H9 (cell line): ENCODE results near the gene CLDN10. TPM values are rescaled to one million over a fixed set of nuclear protein-coding genes. Genes with fewer than 3 reads are reported as not detected.

ENCODE experiments used
- DNase-seq: peaks from one replicate; pipeline ENCODE4 v3.0.0-alpha.2; 2017
- H2AFZ ChIP-seq: one replicate; pipeline ENCODE4 v1.6.1; 2013; ENCODE audit warnings: mild to moderate bottlenecking, low read length, control low read depth, moderate library complexity
- H2AK5ac ChIP-seq: 2 replicates; pipeline ENCODE4 v1.6.1; 2013; ENCODE audit warnings: low read length, control low read depth, mixed read lengths; ENCODE audit not compliant: insufficient read length
- H2BK120ac ChIP-seq: one replicate; pipeline ENCODE4 v1.6.1; 2013; ENCODE audit warnings: low read depth, mild to moderate bottlenecking, low read length, control low read depth, inconsistent platforms; ENCODE audit not compliant: poor library complexity, severe bottlenecking
- H2BK12ac ChIP-seq: 2 replicates; pipeline ENCODE4 v1.6.1; 2013; ENCODE audit warnings: low read length, control low read depth, mixed read lengths, low read depth; ENCODE audit not compliant: insufficient read length
- H2BK15ac ChIP-seq: 2 replicates; pipeline ENCODE4 v1.6.1; 2013; ENCODE audit warnings: low read depth, low read length, control low read depth
- H2BK20ac ChIP-seq: one replicate; pipeline ENCODE4 v1.6.1; 2013; ENCODE audit warnings: low read depth, mild to moderate bottlenecking, low read length, control low read depth, inconsistent platforms; ENCODE audit not compliant: poor library complexity, severe bottlenecking
- H2BK5ac ChIP-seq: 2 replicates; pipeline ENCODE4 v1.6.1; 2013; ENCODE audit warnings: low read length, control low read depth, mixed read lengths; ENCODE audit not compliant: insufficient read length
- H3K14ac ChIP-seq: 2 replicates; pipeline ENCODE4 v1.6.1; 2013; ENCODE audit warnings: low read length, control low read depth; ENCODE audit not compliant: insufficient read depth
- H3K18ac ChIP-seq: 2 replicates; pipeline ENCODE4 v1.6.1; 2013; ENCODE audit warnings: low read depth, mild to moderate bottlenecking, mixed read lengths, low read length, control low read depth; ENCODE audit not compliant: insufficient read length
- H3K23ac ChIP-seq: 2 replicates; pipeline ENCODE4 v1.6.1; 2013; ENCODE audit warnings: low read length, control low read depth, mixed read lengths, low read depth; ENCODE audit not compliant: insufficient read length
- H3K23me2 ChIP-seq: 2 replicates; pipeline ENCODE4 v1.6.1; 2013; ENCODE audit warnings: low read depth, mild to moderate bottlenecking, mixed read lengths, low read length, control low read depth; ENCODE audit not compliant: insufficient read length, poor library complexity, severe bottlenecking
- H3K27ac ChIP-seq: 2 replicates; pipeline ENCODE4 v1.5.1; 2013; ENCODE audit warnings: low read length, control low read depth, mixed read lengths, low read depth; ENCODE audit not compliant: insufficient read length
- H3K27me3 ChIP-seq: 2 replicates; pipeline ENCODE4 v1.6.1; 2013; ENCODE audit warnings: low read length, control low read depth, inconsistent platforms; ENCODE audit not compliant: insufficient read depth
- H3K4ac ChIP-seq: 2 replicates; pipeline ENCODE4 v1.6.1; 2013; ENCODE audit warnings: low read depth, mild to moderate bottlenecking, control low read depth, inconsistent platforms, low read length, moderate library complexity
- H3K4me1 ChIP-seq: 2 replicates; pipeline ENCODE4 v1.6.1; 2013; ENCODE audit warnings: low read length, control low read depth, inconsistent platforms; ENCODE audit not compliant: insufficient read depth
- H3K4me2 ChIP-seq: 2 replicates; pipeline ENCODE4 v1.6.1; 2013; ENCODE audit warnings: low read length, control low read depth, mixed read lengths; ENCODE audit not compliant: insufficient read length, insufficient read depth
- H3K56ac ChIP-seq: 2 replicates; pipeline ENCODE4 v1.6.1; 2013; ENCODE audit warnings: low read depth, mild to moderate bottlenecking, mixed read lengths, low read length, control low read depth; ENCODE audit not compliant: insufficient read length
- H3K79me1 ChIP-seq: 2 replicates; pipeline ENCODE4 v1.6.1; 2013; ENCODE audit warnings: low read depth, mild to moderate bottlenecking, moderate library complexity, low read length, control low read depth, inconsistent platforms; ENCODE audit not compliant: insufficient read depth, poor library complexity, severe bottlenecking
- H3K79me2 ChIP-seq: 2 replicates; pipeline ENCODE4 v1.6.1; 2013; ENCODE audit warnings: low read length, control low read depth, inconsistent platforms; ENCODE audit not compliant: insufficient read depth
- H3K9ac ChIP-seq: 2 replicates; pipeline ENCODE4 v1.6.1; 2013; ENCODE audit warnings: low read length, control low read depth, mixed read lengths; ENCODE audit not compliant: insufficient read length; ENCODE audit errors: extremely low read depth
- H3K9me3 ChIP-seq: one replicate; pipeline ENCODE4 v1.6.1; 2013; ENCODE audit warnings: low read depth, low read length, inconsistent platforms; ENCODE audit not compliant: control insufficient read depth
- H3T11ph ChIP-seq: one replicate; pipeline ENCODE4 v1.6.1; 2013; ENCODE audit warnings: mild to moderate bottlenecking, low read length, control low read depth, inconsistent platforms
- H4K20me1 ChIP-seq: one replicate; pipeline ENCODE4 v1.6.1; 2013; ENCODE audit not compliant: control insufficient read depth, insufficient read length, insufficient read depth
- H4K5ac ChIP-seq: 2 replicates; pipeline ENCODE4 v1.6.1; 2013; ENCODE audit warnings: low read depth, mild to moderate bottlenecking, mixed read lengths, low read length, control low read depth; ENCODE audit not compliant: insufficient read length
- H4K8ac ChIP-seq: replicated peaks from 2 replicates; pipeline ENCODE4 v1.6.1; 2013; ENCODE audit warnings: low read length, control low read depth, mixed read lengths, low read depth; ENCODE audit not compliant: insufficient read length
- H4K91ac ChIP-seq: 2 replicates; pipeline ENCODE4 v1.6.1; 2013; ENCODE audit warnings: low read depth, mild to moderate bottlenecking, moderate library complexity, mixed read lengths, low read length, control low read depth; ENCODE audit not compliant: insufficient read length
- H3K27ac Mint-ChIP-seq, 3 experiments: 2 replicates in 2 of 3; 3 replicates in 1 of 3; pipeline ENCODE4 v1.8.0; 2020 to 2021; ENCODE audit warnings: mixed read lengths in 3 of 3, mild to moderate bottlenecking in 1 of 3, moderate library complexity in 1 of 3
- H3K27me3 Mint-ChIP-seq: 2 replicates; pipeline ENCODE4 v1.8.0; 2021; ENCODE audit warnings: low read depth, mild to moderate bottlenecking, moderate library complexity, mixed read lengths
- H3K36me3 Mint-ChIP-seq, 3 experiments: 2 replicates in 2 of 3; 3 replicates in 1 of 3; pipeline ENCODE4 v1.8.0; 2020 to 2021; ENCODE audit warnings: low read depth in 3 of 3, mixed read lengths in 3 of 3; ENCODE audit not compliant: insufficient read depth in 1 of 3
- H3K4me1 Mint-ChIP-seq, 2 experiments: 2 replicates each; pipeline ENCODE4 v1.8.0; 2020; ENCODE audit warnings: mixed read lengths in 2 of 2
- H3K4me3 Mint-ChIP-seq, 2 experiments: 2 replicates in 1 of 2; 3 replicates in 1 of 2; pipeline ENCODE4 v1.8.0; 2020 to 2021; ENCODE audit warnings: mild to moderate bottlenecking in 2 of 2, mixed read lengths in 2 of 2, moderate library complexity in 1 of 2
- H3K9me3 Mint-ChIP-seq, 2 experiments: 2 replicates in 1 of 2; 3 replicates in 1 of 2; pipeline ENCODE4 v1.8.0; 2020; ENCODE audit warnings: mild to moderate bottlenecking in 2 of 2, mixed read lengths in 2 of 2, moderate library complexity in 1 of 2
- WGBS: extraction: QIAGEN DNeasy Blood & Tissue Kit; methylation state at CpG from one replicate; pipeline ENCODE4 v1.1.7; 2013; ENCODE audit warnings: missing lambda C conversion rate, low lambda C conversion rate, mixed read lengths; ENCODE audit not compliant: insufficient read length; ENCODE audit errors: extremely low coverage; 5-methylcytosine and 5-hydroxymethylcytosine counted together
- total RNA-seq: library from RNA; stranded (reverse); gene quantifications from 2 replicates; pipeline ENCODE4 v1.2.1, GENCODE V29; 2021
- TF ChIP-seq, protein P1 (sequence below): fragments of 200-600 bp; sonication (generic); conservative IDR thresholded peaks from 3 replicates; pipeline ENCODE4 v1.8.0; 2021; ENCODE audit warnings: antibody characterized with exemption, mild to moderate bottlenecking

The CLDN10 gene
- total RNA-seq, 1 experiment from 2014 or later, result 20.7 TPM

- no peaks in the 10 kb centered on the region for H3K4me1 Mint-ChIP-seq
- Histone ChIP-seq H4K8ac (no peak overlapping the region), H2AK5ac (no peak overlapping the region), H3K9me3 (no peaks in the 10 kb centered on the region), H3T11ph (no peak overlapping the region), H2BK120ac (no peak overlapping the region), H3K56ac (no peak overlapping the region), H2BK15ac (no peak overlapping the region), H3K79me2 (no peaks in the 10 kb centered on the region), H4K20me1 (no peaks in the 10 kb centered on the region), H3K27ac (no peak overlapping the region), H3K4me2 (no peak overlapping the region), H3K4me1 (no peaks in the 10 kb centered on the region), H3K4ac (no peak overlapping the region), H2BK12ac (no peak overlapping the region), H3K14ac (no peak overlapping the region), H2BK20ac (no peak overlapping the region), H3K79me1 (no peaks in the 10 kb centered on the region), H3K27me3 (no peaks in the 10 kb centered on the region), H4K5ac (no peak overlapping the region), H3K23me2 (no peaks in the 10 kb centered on the region), H3K18ac (no peak overlapping the region), H2BK5ac (no peak overlapping the region), H3K23ac (no peak overlapping the region), H2AFZ (no peak overlapping the region), H4K91ac (no peak overlapping the region), H3K9ac (no peak overlapping the region)
- H3K36me3 Mint-ChIP-seq, result peaks cover 13 to 43% (median 41%) of the 10 kb centered on the region in 3 experiments; a peak in 6 of 7 replicates
- H3K27me3 Mint-ChIP-seq, result no peaks in the 10 kb centered on the region
- H3K4me3 Mint-ChIP-seq, result no peak overlapping the region
- no peaks in the 10 kb centered on the region for H3K9me3 Mint-ChIP-seq
- no CpG with 5 or more reads among the region's 3 CpGs for WGBS
- TF ChIP-seq, protein P1, sequence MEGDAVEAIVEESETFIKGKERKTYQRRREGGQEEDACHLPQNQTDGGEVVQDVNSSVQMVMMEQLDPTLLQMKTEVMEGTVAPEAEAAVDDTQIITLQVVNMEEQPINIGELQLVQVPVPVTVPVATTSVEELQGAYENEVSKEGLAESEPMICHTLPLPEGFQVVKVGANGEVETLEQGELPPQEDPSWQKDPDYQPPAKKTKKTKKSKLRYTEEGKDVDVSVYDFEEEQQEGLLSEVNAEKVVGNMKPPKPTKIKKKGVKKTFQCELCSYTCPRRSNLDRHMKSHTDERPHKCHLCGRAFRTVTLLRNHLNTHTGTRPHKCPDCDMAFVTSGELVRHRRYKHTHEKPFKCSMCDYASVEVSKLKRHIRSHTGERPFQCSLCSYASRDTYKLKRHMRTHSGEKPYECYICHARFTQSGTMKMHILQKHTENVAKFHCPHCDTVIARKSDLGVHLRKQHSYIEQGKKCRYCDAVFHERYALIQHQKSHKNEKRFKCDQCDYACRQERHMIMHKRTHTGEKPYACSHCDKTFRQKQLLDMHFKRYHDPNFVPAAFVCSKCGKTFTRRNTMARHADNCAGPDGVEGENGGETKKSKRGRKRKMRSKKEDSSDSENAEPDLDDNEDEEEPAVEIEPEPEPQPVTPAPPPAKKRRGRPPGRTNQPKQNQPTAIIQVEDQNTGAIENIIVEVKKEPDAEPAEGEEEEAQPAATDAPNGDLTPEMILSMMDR, result no peak
- no peak for DNase-seq
- no peak overlapping the region; a peak in 1 of 7 replicates for H3K27ac Mint-ChIP-seq
Measured at GRCh38 chr13:95604556-95604915, 52.0 kb downstream of the CLDN10 start.
